OCI-LY7 (cell line): Measurements from ENCODE around the gene CNNM2. TPM values are rescaled to one million over a fixed set of nuclear protein-coding genes. Genes with fewer than 3 reads are reported as not detected.
A peak's percentile ranks its signal among the peaks of the same experiment; 100 is the strongest.

Experiments
- BruUV-seq: library from RNA; stranded (reverse); fragments of 400-500 nt; replicated peaks from 2 replicates; lab custom pipeline; 2021; lab: Mats Ljungman, UMichigan
- CTCF ChIA-PET: fragments of 300-600 bp; sonication (Branson Sonifier 250); formaldehyde crosslinking; loops from one replicate; lab custom pipeline; 2022; ENCODE audit warnings: antibody characterized with exemption; ENCODE audit not compliant: unreplicated experiment; lab: Charles Lee
- POLR2A ChIA-PET: fragments of 300-600 bp; sonication (Branson Sonifier 250); formaldehyde crosslinking; loops from one replicate; lab custom pipeline; 2022; ENCODE audit warnings: antibody characterized with exemption; lab: Charles Lee
- DNase-seq: peaks from one replicate; pipeline ENCODE4 v3.0.0-alpha.2; 2015; ENCODE audit warnings: low spot score
- H2AFZ ChIP-seq: fragments of 200-600 bp; sonication (generic), shearing (Covaris generic); 2 replicates; pipeline ENCODE4 v1.6.1; 2014; ENCODE audit warnings: mild to moderate bottlenecking, antibody characterized with exemption, low read length, moderate library complexity
- H3K27ac ChIP-seq: fragments of 200-600 bp; sonication (generic); 2 replicates; pipeline ENCODE4 v1.5.1; 2014; ENCODE audit warnings: mixed run types, low read depth, mild to moderate bottlenecking, moderate library complexity, low read length, inconsistent platforms; ENCODE audit not compliant: poor library complexity, severe bottlenecking
- H3K36me3 ChIP-seq: fragments of 200-600 bp; sonication (generic); 2 replicates; pipeline ENCODE4 v1.6.1; 2014; ENCODE audit warnings: mild to moderate bottlenecking, antibody characterized with exemption, low read length, moderate library complexity, mixed read lengths; ENCODE audit not compliant: insufficient read depth
- H3K4me1 ChIP-seq: fragments of 200-600 bp; sonication (generic); 2 replicates; pipeline ENCODE4 v1.5.1; 2014; ENCODE audit warnings: mild to moderate bottlenecking, low read length; ENCODE audit not compliant: insufficient read depth, poor library complexity, severe bottlenecking
- H3K4me2 ChIP-seq: fragments of 200-600 bp; sonication (generic); 2 replicates; pipeline ENCODE4 v1.6.1; 2014; ENCODE audit warnings: mild to moderate bottlenecking, low read length
- H3K4me3 ChIP-seq: fragments of 200-600 bp; sonication (generic); 2 replicates; pipeline ENCODE4 v1.5.1; 2014; ENCODE audit warnings: mild to moderate bottlenecking, low read depth, low read length; ENCODE audit not compliant: poor library complexity, severe bottlenecking
- H3K79me2 ChIP-seq: fragments of 200-600 bp; sonication (generic); 2 replicates; pipeline ENCODE4 v1.6.1; 2016; ENCODE audit warnings: low read depth, mild to moderate bottlenecking, low read length, moderate library complexity, mixed read lengths; ENCODE audit not compliant: insufficient read depth
- H3K9me2 ChIP-seq: fragments of 200-600 bp; sonication (generic); 2 replicates; pipeline ENCODE4 v1.6.1; 2016; ENCODE audit warnings: mild to moderate bottlenecking, low read length, mixed read lengths; ENCODE audit not compliant: insufficient read depth
- H3K9me3 ChIP-seq: fragments of 200-600 bp; sonication (generic); 2 replicates; pipeline ENCODE4 v1.6.1; 2014; ENCODE audit warnings: mild to moderate bottlenecking, mixed run types, low read length, mixed read lengths
- H4K20me1 ChIP-seq: fragments of 200-600 bp; sonication (generic); 2 replicates; pipeline ENCODE4 v1.6.1; 2014; ENCODE audit warnings: mild to moderate bottlenecking, antibody characterized with exemption, low read length, moderate library complexity, mixed read lengths; ENCODE audit not compliant: insufficient read depth
- EZH2phosphoT487 ChIP-seq: fragments of 200-600 bp; sonication (generic); IDR thresholded peaks from 2 replicates; pipeline ENCODE4 v1.6.1; 2018; ENCODE audit warnings: low read depth, borderline replicate concordance, mild to moderate bottlenecking, mixed run types, antibody characterized with exemption, low read length, moderate library complexity, mixed read lengths
- intact Hi-C: fragments of 100-400 bp; cut with micrococcal nuclease; formaldehyde crosslinking; loops from one replicate; pipeline ENCODE4 v1.10.0; 2022; ENCODE audit not compliant: unreplicated experiment
- total RNA-seq, 2 experiments: library from RNA; depleted of rRNA in 1 of 2; stranded (reverse); fragments of >200 nt in 1 of 2; shearing (Covaris generic) in 1 of 2; gene quantifications; 2 replicates each; pipeline ENCODE4 v1.2.3, GENCODE V29; 2014 to 2022
- TF ChIP-seq, protein P1 (sequence below): fragments of 200-600 bp; sonication (generic); conservative IDR thresholded peaks from 2 replicates; pipeline ENCODE4 v1.5.1; 2014; ENCODE audit warnings: mild to moderate bottlenecking, antibody characterized with exemption, low read length, moderate library complexity, mixed read lengths

The CNNM2 gene
- total RNA-seq, 2 experiments from 2014 or later = 6.6 to 7.2 TPM

DNA sequence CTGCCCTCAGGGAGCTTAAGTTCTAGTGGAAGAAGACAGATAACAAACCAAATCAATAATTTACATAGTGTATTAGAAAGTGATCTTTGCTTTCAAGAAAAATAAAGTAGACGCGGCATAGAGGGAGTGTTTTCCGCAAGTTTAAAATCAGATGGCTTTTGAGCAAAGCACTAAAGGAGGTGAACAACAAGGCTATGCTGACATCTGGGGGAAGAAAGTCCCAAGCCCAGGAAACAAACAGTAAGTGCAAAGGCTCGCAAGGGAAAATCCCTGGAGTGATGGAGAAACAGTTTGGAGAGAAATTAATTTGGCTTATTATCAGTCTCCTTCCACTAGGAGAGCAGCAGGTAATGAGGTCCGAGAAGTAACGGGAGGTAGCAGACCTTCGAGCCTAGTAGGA, 1.9 kb upstream of the CNNM2 start:
- H3K4me2 ChIP-seq = peak overlapping the region; percentile 84; the same call in 1 of the 2 replicates
- ChIA-PET CTCF (no interaction called here), POLR2A (interaction anchor here (1.1 kb wide), 1 partner anchor 155 kb away, joined by 3 read pairs; no protein-coding TSS in a partner anchor)
- no peaks in the 10 kb centered on the region for H3K9me2 ChIP-seq
- peaks cover 27% of the 10 kb centered on the region for H3K4me1 ChIP-seq
- H3K79me2 ChIP-seq = no peaks in the 10 kb centered on the region
- intact Hi-C loops = loop anchor here (5.0 kb wide), 3 partner anchors 276 to 566 kb away; partner anchors contain the start of gene NT5C2
- no peak for TF ChIP-seq EZH2phosphoT487
- TF ChIP-seq, protein P1, sequence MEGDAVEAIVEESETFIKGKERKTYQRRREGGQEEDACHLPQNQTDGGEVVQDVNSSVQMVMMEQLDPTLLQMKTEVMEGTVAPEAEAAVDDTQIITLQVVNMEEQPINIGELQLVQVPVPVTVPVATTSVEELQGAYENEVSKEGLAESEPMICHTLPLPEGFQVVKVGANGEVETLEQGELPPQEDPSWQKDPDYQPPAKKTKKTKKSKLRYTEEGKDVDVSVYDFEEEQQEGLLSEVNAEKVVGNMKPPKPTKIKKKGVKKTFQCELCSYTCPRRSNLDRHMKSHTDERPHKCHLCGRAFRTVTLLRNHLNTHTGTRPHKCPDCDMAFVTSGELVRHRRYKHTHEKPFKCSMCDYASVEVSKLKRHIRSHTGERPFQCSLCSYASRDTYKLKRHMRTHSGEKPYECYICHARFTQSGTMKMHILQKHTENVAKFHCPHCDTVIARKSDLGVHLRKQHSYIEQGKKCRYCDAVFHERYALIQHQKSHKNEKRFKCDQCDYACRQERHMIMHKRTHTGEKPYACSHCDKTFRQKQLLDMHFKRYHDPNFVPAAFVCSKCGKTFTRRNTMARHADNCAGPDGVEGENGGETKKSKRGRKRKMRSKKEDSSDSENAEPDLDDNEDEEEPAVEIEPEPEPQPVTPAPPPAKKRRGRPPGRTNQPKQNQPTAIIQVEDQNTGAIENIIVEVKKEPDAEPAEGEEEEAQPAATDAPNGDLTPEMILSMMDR = no peak
- no peak overlapping the region for H2AFZ ChIP-seq
- H3K27ac ChIP-seq = no peak overlapping the region
- H3K9me3 ChIP-seq = no peaks in the 10 kb centered on the region
- DNase-seq = no peak
- no peak overlapping the region for H3K4me3 ChIP-seq
- no peaks in the 10 kb centered on the region for H3K36me3 ChIP-seq
- no TSS peak for BruUV-seq
- no peaks in the 10 kb centered on the region for H4K20me1 ChIP-seq

- peak; percentile 86 for DNase-seq
- ChIA-PET CTCF (interaction anchor here (1.3 to 1.8 kb wide), 2 partner anchors 145 to 327 kb away, joined by 3 to 6 read pairs; no protein-coding TSS in a partner anchor), POLR2A (interaction anchor here (0.6 to 1.0 kb wide), 4 partner anchors 35 to 401 kb away, joined by 3 read pairs; no protein-coding TSS in a partner anchor)
- peak overlapping the region; percentile 96 for H3K4me3 ChIP-seq
- no peaks in the 10 kb centered on the region for H3K9me2 ChIP-seq
- H3K4me1 ChIP-seq = peaks cover 33% of the 10 kb centered on the region
- TF ChIP-seq EZH2phosphoT487 = no peak
- TF ChIP-seq, protein P1 = peak; percentile 99
- H4K20me1 ChIP-seq = no peaks in the 10 kb centered on the region
- H3K27ac ChIP-seq = peak overlapping the region; percentile 18
- intact Hi-C loops = loop anchor here (1.0 to 5.0 kb wide), 5 partner anchors 152 to 565 kb away; partner anchors contain the start of gene NT5C2
- no peaks in the 10 kb centered on the region for H3K36me3 ChIP-seq
- no peaks in the 10 kb centered on the region for H3K9me3 ChIP-seq
- H2AFZ ChIP-seq = peak overlapping the region; percentile 71; the same call in 1 of the 2 replicates
- H3K79me2 ChIP-seq = no peaks in the 10 kb centered on the region
- no TSS peak for BruUV-seq
- peak overlapping the region; percentile 84 for H3K4me2 ChIP-seq
These were observed 656 bp upstream of the CNNM2 start for GRCh38 chr10:102917314-102917961.
